Stimulated activated naive CD8-positive, alpha-beta T cell treated with anti-CD3 and anti-CD28 coated beads, Interleukin-15, Interleukin-2, amounts not matched to agents 100 U/mL and 50 U/mL, for 24 hours (primary cell): Measurements from ENCODE around the gene MINK1.
"Not testable (repeated sequence)": the region's sequence is repeated elsewhere in the genome, so short reads cannot be mapped to it uniquely, and the experiment has no call there.

Experiments used
- ATAC-seq: fragments of 150-1000 bp; cut with Tn5 transposase; one replicate; pipeline ENCODE4 v1.10.0; 2021
- DNase-seq: peaks from one replicate; pipeline ENCODE4 v3.0.0; 2021

MINK1 gene

GRCh38 chr17:4846635-4847390 is 13.7 kb downstream of the MINK1 start:
- DNase-seq = no peak
- no peak for ATAC-seq

GRCh38 chr17:4849011-4849536 is 15.9 kb downstream of the MINK1 start:
- ATAC-seq (no peak), DNase-seq (no peak)

GRCh38 chr17:4850246-4850645 is 17.1 kb downstream of the MINK1 start:
- no peak for DNase-seq
- ATAC-seq = no peak

- DNase-seq (no peak), ATAC-seq (no peak)
Observed at GRCh38 chr17:4851084-4851483, 17.9 kb downstream of the MINK1 start.

GRCh38 chr17:4852567-4853207 is 19.5 kb downstream of the MINK1 start:
- ATAC-seq (no peak), DNase-seq (no peak)

GRCh38 chr17:4853208-4853671 is 20.1 kb downstream of the MINK1 start:
- no peak for ATAC-seq

GRCh38 chr17:4854111-4854681 is 21.1 kb downstream of the MINK1 start:
- DNase-seq (no peak), ATAC-seq (no peak)

More at GRCh38 chr17:4853208-4853671, 20.1 kb downstream of the MINK1 start:
- no peak for DNase-seq

- ATAC-seq (no peak), DNase-seq (no peak)
Observed at GRCh38 chr17:4856271-4856936, 23.3 kb downstream of the MINK1 start.

- ATAC-seq = no peak
Observed at GRCh38 chr17:4856937-4857314, 23.8 kb downstream of the MINK1 start.

GRCh38 chr17:4857347-4857746 is 24.2 kb downstream of the MINK1 start:
- DNase-seq, ATAC-seq: not testable (repeated sequence)

More at GRCh38 chr17:4856937-4857314, 23.8 kb downstream of the MINK1 start:
- DNase-seq = no peak

GRCh38 chr17:4858068-4858881 is 25.1 kb downstream of the MINK1 start:
- ATAC-seq (no peak), DNase-seq (no peak)

- ATAC-seq (no peak), DNase-seq (no peak)
Observed at GRCh38 chr17:4858882-4859260, 25.7 kb downstream of the MINK1 start.

- no peak for ATAC-seq
- no peak for DNase-seq
Observed at GRCh38 chr17:4859816-4860625, 26.9 kb downstream of the MINK1 start.

GRCh38 chr17:4860651-4861050 is 27.5 kb downstream of the MINK1 start:
- no peak for DNase-seq
- ATAC-seq = no peak

- DNase-seq (no peak), ATAC-seq (no peak)
Observed at GRCh38 chr17:4861052-4861451, 27.9 kb downstream of the MINK1 start.

- ATAC-seq (no peak), DNase-seq (no peak)
Observed at GRCh38 chr17:4862720-4863119, 29.6 kb downstream of the MINK1 start.

GRCh38 chr17:4863321-4863720 is 30.2 kb downstream of the MINK1 start:
- DNase-seq (no peak), ATAC-seq (no peak)

- not testable (repeated sequence) for DNase-seq, ATAC-seq
Observed at GRCh38 chr17:4867535-4867934, 34.4 kb downstream of the MINK1 start.

GRCh38 chr17:4869058-4869998 is 36.2 kb downstream of the MINK1 start:
- ATAC-seq, DNase-seq: not testable (repeated sequence)

- DNase-seq (no peak), ATAC-seq (no peak)
Observed at GRCh38 chr17:4870855-4871254, 37.7 kb downstream of the MINK1 start.
